Right hindlimb (tissue), 1 donor: ENCODE measurements around the gene YIPF5.
A peak's percentile ranks its signal among the peaks of the same experiment; 100 is the strongest.

Source experiments
- DNase-seq: peaks from one replicate; pipeline ENCODE4 v3.0.0-alpha.2; 2018

The YIPF5 gene

DNA sequence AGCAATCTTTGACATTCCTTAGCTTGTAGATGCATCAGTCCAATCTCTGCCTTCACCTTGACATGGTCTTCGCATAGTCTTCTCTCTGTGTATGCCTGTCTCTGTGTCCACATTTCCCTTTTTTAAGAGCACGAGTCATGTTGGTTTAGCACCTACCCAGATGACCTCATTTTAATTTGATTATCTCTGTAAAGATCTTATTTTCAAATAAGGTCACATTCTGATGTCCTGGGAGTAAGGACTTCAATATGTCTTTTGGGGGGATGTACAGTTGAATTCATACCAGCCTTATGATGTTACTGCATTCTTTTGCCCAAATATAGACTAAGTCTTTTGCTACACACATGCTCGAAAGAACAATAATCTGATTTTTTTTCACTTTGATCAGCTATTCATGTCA is 7.1 kb upstream of the YIPF5 start:
- DNase-seq, result no peak

GRCh38 chr5:144173766-144174165 is 3.3 kb upstream of the YIPF5 start:
- DNase-seq, result no peak

GRCh38 chr5:144169904-144170275 is 569 bp downstream of the YIPF5 start:
- no peak for DNase-seq

DNA sequence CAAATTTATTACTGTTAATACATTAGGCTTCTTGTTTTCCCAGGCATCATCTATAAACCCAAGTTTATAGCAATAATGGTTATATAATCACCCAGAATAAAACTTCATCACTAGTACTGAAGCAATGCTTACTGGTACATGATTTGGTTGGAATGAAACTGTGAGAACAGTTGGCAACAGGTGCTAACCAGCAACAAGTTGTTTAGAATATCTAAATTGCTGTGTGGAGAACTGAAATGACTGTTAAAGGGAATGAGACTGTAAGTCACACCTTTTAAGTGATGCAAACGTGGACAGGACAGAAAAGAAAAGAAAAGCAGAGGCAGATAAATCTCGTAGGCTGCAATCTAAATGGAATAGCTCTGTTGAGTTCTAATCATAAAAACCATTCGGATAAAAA is 2.5 kb downstream of the YIPF5 start:
- no peak for DNase-seq

GRCh38 chr5:144166696-144167095 is 3.8 kb downstream of the YIPF5 start:
- no peak for DNase-seq

DNA sequence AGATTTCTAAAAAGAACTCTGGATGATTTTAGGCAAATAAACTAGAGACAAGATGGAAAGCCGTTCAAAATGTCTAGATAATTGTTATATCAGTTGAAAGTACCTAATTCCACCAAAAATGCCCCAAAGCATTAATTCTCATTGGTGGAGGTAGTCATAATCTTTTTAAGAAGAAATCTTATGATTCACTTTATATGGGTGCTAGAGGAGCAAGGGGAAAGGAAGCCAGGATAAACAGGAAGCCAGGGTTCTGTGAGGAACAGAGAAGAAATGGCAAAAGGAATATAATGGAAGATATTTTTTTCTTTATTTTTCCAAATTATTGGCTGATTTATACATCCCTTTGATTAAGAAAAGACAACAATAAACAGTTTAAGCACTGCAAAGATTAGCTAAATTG is 7.8 kb downstream of the YIPF5 start:
- DNase-seq, result no peak

- no peak for DNase-seq
These were observed 13.7 kb downstream of the YIPF5 start for GRCh38 chr5:144156767-144157171.

GRCh38 chr5:144151026-144151425 is 19.4 kb downstream of the YIPF5 start:
- no peak for DNase-seq

DNA sequence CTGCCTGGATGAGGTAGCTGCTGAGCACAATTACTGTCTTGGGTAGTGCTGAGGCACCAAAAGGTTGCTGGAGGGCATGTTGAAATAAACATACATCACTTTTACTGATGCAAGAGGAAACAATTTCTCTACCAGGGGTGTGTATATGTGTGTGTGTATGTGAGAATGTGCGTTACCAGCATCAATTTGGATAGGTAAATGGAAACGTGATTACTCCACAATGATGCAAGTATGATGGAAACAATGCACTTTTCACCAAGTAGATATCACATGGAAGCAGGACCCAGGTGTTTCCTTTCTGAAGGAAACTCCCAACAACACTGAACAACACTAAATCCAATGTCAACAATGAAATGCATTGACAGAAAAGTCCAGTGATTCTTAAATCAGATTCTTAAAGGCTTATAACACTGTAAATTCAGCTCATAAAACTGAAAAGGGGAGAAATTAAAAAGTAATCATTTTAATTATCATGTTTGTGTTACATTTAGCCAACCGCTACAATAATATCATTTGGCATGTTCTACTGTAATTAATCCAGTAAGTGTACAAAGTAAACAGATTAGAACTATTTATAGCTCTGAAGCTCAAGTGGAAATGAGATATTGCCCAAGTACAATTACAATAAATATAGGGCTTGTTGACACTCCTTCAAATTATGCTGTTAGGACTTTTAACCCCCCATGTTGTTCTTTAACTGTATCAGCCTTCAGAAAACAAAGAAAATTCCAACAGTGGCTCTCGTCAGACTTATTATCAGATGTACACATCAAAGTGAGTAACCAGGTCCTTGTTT is 25.3 kb downstream of the YIPF5 start:
- DNase-seq, result no peak

GRCh38 chr5:144143625-144144024 is 26.8 kb downstream of the YIPF5 start:
- no peak for DNase-seq

GRCh38 chr5:144142824-144143162 is 27.7 kb downstream of the YIPF5 start:
- DNase-seq, result no peak

- no peak for DNase-seq
These were observed 28.2 kb downstream of the YIPF5 start for GRCh38 chr5:144142139-144142823.

GRCh38 chr5:144141585-144141984 is 28.9 kb downstream of the YIPF5 start:
- no peak for DNase-seq

DNA sequence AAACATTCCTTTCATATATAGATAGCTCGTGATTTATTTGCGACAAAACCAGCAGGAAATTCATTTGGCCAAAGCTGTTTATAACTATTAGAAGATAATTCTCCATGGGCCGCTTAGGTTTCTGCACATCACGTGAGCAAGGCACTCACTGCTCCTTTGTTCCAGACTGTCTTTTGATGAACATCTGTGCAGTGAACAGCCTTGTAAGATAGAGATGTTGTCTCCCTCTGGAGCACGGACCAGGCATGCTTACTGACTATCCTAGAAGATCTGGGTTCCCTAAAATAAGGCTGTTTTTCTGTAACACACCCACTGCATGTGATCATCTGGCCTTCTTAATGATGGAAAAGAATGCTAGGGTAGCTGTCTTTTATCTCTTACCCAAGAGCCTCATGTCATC is 30.9 kb downstream of the YIPF5 start:
- peak; percentile 61 for DNase-seq

- DNase-seq, result no peak
These were observed 35.2 kb downstream of the YIPF5 start for GRCh38 chr5:144135113-144135762.

- no peak for DNase-seq
These were observed 36.1 kb downstream of the YIPF5 start for GRCh38 chr5:144134194-144134826.

DNA sequence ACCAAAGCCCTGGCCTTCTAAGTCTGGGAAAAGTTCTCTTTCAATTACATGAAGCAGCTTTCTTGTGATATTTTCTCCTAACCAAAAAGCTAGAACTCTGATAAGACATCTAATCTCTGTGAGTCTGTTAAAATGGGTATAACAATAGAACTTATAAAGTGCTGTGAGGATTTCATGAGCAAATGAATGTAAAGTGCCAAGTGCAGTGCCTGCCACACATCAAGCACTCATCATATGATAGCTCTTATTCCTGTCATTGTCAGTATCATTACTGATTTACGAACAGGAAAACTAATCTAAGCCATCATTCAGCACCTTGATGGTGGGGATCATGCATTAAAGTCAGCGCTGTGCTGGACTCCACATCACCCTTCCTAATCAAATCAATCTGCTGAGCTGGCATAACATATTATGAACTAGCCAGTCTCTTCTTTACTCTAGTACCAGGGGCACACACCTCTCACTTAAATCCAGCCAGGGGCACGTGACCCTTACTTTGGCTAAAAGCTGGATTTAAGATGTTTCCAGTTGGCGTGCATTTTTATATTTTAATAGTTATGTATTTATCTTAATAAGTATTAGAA is 37.3 kb downstream of the YIPF5 start:
- DNase-seq, result no peak

DNA sequence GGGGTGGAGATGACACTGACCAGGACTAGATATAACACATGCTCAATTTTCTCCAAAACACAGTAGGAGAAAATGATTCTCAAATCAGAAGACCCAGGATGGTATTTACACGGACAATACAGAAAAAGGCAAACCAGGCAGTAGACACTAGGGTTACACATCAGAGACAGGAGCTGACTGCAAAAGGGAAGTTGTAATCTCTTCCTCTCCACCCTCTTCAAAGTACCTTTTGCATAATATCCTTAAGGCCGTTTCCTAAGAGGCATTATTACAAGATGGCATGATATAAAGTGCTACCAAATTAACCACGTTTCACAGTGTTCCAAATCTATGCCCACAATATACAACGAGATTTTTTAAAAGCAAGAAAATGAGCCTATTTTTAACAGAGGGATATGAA is 39.2 kb downstream of the YIPF5 start:
- DNase-seq, result no peak

DNA sequence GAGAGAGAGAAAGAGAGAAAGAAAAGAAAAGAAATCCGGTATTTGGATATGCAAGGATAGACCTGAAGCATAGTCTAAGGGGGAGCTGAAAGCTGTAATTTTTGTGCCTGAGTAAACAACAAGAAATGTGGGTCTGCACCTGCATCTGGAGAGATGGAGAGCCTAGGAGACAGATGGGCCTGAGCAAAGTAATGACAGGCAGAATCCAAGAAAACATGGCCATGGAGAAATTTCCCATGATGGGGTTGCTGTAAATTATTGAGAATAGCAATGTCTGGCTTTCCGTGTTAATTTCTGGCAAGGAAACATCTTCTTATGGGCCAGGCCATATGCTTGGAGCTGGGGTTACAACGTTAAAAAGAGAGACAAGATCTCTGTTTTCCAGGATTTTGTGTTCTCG is 40.2 kb downstream of the YIPF5 start:
- DNase-seq, result peak; percentile 50

GRCh38 chr5:144128844-144129243 is 41.6 kb downstream of the YIPF5 start:
- DNase-seq, result no peak

DNA sequence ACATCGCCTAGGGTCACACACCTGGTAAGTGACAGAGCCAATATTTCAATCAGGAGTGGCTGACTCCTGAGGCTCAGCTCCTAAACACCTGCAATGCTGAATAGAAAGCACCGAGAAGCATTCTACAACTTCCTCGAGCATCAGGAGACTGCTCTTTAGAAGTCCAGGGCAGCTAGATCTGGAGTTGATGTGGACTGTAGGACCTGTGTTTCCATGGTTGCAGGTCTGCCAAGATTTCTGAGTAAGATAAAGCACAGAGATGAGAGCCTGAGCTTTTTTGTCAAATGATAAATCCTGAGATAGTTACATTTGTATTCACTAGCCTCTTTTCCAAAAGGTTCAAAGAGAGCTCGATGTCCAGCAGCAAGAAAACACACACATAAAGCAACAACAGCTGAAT is 43.8 kb downstream of the YIPF5 start:
- DNase-seq, result no peak

- no peak for DNase-seq
These were observed 45.2 kb downstream of the YIPF5 start for GRCh38 chr5:144125163-144125726.

DNA sequence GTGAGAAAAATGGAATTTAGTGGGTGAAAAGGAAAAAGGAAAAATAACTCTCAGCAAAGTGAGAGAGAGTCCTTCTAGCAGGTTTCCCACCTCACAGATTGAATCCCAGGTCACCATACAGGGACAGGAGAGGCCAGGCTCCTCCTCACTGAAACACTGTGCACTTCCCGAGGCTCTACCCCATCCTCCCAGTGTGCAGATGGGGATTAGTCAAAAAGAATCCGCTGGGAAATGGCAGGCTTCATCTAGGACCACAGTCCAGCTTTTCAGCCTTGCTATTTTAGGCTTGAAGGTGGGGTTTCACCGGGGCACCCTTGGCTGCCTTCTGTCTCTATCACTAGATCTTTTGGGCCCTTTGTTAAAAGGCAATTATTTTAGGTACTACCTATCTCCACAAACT is 47.8 kb downstream of the YIPF5 start:
- DNase-seq, result no peak
